HG03095 (cell line): ENCODE data around the gene VSNL1.

ENCODE experiments used
- ATAC-seq: cut with Tn5 transposase; IDR thresholded peaks from one replicate; pipeline ENCODE4 v1.9.1; 2021; ENCODE audit warnings: moderate library complexity; ENCODE audit not compliant: unreplicated experiment

Gene VSNL1

DNA sequence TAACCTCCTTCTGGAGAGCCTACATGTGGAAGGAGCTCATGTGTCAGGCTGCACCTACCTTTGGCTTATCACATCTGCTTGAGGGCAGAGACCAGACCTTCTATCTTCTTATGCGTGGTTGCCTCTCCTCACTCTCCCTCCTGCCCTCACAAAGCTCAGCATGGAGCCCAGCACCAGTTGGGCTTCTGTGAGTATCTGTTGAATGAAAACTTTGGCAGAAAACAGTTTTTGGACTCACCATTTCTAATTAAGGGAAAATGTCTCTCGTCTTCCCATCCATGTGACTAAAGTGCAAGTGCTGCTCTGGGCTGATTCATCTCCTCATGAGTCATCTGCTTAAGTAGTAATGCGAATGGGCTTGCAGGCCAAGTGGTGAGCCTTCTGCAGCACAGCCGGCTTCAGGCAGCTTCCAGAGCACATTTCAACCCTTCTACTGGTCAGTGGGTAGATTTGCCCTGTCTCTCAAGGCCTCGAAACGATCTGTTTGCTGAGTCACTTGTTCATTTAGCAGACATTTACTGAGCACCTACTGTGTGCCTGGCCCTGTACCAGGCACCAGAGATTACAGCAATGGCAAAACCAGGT, 102.6 kb downstream of the VSNL1 start:
- ATAC-seq, result no peak

DNA sequence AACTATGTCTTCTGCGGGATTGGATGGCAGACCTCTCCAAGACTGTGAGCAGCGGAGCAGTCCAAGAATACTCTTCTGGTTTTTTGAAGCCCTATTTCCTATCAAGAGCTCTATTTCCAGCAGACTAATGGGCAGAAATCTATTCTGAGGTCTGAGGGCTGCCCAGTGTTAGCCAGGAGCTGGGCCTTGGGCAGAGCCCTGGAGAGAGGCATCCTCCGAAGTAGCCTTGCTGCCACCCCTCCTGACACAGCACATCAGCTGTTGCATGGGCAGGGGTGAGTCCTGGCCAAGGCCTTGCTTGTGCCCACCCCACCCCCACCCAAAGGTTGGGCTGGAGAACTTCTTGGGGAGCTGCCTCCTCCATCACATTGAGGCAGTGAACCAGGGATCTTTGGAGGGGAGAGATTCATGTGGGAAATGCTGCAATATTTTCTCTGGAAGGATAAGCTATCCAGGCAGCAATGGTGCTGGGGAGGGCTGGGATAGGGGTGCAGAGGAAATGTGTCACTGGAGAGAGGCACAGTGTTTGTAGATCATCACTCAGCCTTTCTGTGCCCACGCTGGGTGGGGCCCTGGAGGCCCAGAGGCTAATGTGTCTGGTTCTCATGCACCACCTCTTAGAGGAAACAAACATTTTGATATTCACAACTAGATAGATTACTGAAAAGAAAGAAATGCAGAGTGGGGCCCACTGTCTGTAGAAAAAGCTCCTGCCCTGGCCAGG, 104.7 kb downstream of the VSNL1 start:
- ATAC-seq, result no peak

DNA sequence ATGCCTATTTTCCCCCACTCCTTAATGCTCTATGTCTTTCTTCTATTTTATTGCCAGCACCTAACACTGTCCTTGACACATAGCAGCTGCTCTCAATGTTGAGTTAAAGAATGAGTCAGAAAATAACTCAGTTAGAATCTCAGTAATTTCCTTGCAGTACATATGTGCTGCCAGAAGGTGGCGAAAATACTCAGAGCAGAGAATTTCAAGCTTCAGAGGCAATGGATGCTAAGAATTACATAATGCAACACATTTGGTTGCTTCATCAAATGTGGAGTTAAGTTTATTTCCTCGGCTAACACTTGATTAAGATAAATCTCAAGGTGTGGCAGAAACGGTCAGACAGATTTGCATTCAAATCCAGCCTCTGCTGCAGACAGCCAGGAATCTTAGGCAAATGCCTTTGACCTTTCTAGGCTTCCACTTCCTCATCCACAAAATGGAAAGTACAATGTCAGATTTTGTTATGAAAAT, 105.6 kb downstream of the VSNL1 start:
- ATAC-seq, result peak; percentile 80

DNA sequence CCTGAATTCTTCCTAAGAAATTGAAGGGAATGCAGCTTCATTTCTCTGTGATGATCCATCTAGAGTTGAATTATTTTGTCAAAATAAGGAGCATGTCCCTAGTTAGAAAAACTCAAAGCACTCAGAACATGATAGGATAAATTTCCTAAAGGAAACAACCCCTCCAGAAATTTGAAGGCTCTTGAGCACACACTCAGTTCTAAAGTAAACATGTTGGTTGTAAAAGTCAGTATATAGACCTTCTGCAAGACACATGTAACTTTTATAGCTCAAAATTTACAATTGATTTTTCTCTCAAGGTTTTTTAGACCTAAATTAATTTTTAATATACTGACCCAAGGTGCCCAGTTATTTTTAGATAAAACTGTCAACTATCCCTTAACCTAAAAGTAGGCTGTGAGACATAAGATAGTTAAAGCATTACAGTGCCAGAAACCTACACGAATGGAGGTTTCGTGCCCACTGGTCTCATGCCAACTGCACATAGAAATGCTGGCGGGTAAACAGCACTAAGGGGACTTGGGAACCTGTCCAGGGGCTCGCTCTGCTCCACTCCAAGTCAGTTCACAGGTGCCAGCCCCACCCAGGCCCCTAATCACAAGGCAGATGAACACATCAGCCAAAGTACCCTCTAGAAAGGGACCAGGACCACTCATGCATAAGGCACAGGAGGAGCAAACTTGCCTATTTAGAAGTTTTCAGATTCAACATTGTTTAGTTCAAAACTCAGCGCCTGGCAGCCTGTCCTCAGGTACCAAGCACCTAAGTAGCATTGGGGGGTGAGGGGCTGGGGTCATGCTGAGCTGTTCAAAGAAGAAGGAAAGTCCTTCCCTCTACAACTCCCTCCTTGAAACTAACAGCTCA, 106.6 kb downstream of the VSNL1 start:
- no peak for ATAC-seq

DNA sequence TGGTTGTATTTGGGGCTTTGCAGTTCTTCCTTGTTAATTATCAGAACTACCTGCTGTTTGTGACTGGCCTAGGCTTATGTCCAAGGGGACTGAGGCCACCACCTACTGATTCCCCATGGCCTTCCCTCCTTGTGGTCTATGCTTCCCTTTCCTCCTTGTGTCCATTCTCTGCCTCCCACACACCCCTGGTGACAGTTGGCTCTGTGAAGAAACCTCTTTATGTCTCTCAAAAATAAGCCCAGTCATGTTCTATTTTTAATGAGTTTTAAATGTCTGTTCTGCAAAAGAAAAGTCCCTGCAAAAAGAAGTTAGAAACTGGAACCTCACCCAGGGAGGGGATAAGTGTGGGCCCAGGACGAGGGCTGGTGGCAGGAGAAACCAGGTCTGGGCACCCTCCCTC, 108.1 kb downstream of the VSNL1 start:
- ATAC-seq, result no peak

DNA sequence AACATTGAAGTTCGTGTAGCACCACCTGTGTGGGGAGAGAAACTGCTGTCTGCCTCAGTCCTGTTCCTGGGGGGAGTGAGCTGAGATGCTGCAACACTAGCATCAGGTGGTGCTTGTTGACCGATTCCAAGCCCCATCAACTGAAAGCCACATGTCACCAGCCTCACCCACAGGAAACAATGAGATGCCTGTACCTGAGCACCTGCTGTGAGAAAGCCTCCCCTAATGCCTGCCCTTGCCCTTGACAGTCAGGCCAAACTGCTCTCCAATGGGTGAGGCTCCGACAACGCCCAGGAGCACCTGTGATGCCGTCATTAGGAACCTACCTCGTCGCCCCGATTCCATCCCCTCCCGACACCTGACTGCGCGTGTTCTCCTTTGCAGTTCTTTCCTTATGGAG, 108.5 kb downstream of the VSNL1 start:
- no peak for ATAC-seq

DNA sequence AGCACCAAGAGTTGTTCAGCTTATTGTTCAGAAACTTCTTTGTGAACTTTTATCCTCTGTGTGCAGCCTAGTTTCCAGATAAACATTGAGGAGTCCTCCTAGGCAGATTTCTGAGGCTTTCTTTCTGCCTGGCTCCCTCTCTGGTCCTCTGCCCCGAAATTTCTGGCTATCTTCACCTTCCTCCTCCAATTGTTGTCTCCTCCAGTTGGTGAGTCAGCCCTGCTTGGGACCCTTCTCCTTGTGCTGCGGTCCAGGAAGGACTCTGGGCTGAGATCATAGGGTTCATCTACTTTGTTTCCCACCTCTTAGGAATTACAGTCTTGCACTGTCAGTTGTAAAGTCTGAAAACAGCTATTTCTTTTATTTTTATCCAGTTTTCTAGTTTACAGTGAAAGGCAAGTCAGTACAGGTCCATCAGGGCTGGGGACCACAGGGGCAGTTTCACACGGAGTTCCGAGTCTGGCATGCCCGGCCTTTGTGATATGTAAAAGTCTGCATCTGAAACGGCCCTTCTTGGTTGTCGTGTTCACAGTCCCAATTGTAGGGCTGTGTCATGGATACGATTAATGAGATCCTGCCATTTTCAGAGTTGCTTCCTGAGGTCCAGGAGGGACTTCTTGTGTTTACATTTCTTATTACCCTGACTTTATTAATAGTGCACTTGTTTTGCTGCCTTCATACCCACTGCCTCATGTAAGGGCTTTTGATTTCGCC, 112.3 kb downstream of the VSNL1 start:
- no peak for ATAC-seq

DNA sequence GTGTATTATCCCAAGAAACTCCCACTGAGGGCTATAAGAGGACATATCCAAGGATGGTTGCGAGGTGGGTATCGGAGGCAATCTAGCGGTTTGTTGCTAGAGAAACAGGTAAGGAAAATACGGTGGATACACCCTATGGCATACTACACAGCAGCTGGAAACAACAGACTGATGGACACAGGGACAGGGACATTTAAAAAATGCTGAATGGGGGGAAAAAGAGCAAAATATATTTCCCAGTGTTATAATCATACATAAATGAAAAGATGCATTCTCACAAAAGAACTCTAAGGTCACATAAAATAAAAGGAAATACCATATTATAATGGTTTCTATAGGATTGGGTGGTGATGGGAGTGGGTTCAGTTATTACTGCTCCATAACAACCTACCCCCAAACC, 117.3 kb downstream of the VSNL1 start:
- ATAC-seq, result no peak

DNA sequence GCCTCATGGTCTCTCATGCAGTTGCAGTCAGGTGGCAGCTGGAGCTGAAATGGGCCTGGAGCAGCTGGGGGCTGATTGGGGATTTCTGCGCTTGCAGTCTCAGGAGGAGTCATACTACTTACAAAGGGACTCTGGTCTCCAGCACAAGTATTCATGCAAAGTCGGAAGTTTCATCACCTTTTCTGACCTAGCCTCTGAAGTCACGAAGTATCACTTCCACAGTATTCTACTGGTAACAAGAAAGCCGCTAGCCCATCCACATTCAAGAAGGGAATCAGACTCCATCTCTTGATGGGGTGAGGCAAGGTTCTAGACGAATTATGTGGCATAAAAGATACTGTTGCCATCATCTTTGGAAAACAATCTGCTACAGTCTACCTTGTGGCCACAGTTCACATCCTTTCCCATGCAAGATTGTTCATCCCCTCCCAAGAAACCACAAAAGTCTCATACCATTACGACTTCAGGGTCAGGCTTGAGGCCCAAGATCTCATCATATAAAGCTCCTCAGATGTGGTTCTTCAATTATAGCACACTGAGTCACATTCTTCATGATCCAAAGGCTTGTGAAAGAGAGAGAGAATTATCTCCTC, 117.9 kb downstream of the VSNL1 start:
- ATAC-seq, result peak; percentile 77

DNA sequence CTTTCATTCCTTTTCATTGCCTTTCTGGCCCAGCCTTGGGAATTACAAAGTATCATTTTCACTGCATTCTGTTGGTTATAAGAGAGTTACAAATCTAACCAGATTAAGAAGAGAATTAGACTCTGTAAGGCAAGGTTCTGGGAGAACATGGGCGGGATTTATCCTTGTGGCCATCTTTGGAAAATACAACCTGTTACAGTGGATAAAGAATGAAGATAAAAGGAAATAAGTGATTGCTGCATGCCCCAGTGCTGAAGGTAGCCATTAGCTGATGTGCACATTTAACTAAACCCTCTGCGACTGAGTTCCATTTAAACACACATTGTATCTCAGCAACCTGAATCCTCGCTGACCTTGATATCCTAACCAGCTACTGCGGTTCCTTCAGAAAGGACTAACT, 119.7 kb downstream of the VSNL1 start:
- no peak for ATAC-seq

DNA sequence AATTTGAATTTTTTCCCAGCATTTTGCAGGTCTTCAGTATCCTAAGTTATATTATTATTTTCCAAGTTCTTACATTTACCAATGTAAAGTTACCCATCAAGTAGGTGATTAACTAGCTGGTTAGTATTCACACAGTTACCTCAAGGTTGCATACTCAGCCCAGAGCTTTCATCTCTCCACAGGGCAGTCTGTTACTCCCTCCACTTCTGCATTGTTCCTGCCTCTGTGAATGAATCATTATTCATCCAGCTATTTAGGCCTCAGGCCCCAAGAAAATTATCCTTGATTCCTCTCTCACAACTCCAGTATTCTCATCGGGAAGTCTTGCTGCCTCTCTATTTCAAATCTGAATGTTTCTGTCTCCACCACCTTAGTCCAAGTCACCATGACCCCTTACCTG, 121.0 kb downstream of the VSNL1 start:
- ATAC-seq, result no peak

DNA sequence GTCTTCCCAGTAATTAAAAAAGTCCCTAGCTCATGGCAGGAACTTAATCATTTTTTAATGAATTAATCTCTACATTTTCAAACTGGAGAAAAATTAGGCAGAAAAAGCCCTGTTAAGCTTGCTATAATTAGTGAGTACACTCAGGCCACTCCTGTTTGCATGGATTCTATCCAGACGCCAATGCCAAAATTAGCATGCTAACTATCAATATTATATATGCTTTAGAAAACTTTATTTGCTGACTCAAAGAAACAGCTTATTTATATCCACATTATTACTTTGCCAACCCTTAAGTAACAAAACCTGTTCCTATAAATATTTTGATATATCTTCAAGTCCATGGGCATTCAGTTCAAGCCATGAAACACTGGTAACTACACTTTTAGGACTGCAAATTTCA, 122.2 kb downstream of the VSNL1 start:
- no peak for ATAC-seq

DNA sequence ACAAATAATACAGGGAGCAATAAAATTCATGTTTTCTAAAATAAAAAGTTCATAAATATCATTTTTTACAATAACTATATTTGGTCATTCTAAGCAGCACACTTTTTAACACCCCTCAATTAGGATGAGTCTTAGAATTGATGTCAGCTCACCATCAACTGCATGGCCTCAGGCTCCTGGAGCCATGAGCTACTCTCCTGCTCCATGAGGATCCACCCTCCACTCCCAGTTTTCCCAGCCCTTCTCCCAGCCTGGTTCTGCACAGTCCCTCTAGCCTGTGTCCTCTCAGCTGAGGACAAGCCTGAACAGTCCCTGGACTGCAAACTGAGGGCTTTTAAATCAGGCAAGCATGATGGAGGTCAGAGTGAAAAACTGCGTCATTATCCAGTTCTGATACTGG, 124.0 kb downstream of the VSNL1 start:
- ATAC-seq, result no peak

DNA sequence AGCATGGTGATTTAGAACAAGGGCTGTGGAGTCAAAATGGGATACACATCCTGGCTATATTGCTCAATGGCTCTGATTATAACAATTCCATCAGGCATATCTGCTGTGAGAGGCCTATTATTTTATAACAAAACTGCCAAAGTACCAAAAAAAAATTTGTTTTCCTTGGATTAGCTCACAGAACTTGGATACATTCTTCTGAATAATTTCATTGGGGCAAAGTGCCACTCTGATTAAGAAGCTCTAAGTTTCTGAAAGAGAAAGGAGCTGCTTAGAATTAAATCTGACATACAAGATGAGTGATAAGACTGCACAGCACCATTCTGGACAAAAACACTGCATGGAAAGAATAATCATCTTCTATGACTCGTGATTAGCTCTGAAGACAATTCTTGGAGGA, 127.4 kb downstream of the VSNL1 start:
- no peak for ATAC-seq

DNA sequence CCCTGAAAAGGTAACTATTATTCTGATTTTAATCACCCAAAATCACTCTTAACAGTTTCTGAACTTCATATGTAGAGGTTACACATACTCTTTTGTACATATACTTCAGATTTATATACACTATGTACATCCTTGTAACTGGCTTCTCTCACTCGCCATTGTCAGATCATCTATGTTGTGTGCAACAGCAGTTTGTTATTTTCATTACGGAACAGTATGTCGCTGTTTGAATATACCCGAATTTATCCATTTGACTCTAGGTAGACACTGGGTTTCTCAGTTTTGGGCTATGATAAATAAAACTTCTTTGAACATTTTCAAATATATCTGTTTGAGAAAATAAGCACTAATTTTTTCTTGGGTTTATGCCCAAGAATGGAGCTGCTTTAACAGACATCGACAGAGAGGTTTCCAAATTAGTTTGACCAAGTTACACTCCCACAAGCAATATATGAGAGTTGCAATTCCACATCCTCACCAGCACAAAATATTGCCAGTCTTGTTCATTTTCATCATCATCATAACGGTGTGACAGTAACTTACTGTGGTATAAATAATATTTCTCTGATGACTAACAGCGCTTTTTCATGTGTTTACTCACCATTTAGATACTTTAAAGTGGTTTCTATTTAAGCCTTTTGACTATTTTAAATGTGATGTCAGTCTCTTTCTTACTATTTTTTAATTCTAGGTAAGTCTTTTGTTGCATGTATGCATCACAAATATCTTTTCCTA, 132.3 kb downstream of the VSNL1 start:
- no peak for ATAC-seq

DNA sequence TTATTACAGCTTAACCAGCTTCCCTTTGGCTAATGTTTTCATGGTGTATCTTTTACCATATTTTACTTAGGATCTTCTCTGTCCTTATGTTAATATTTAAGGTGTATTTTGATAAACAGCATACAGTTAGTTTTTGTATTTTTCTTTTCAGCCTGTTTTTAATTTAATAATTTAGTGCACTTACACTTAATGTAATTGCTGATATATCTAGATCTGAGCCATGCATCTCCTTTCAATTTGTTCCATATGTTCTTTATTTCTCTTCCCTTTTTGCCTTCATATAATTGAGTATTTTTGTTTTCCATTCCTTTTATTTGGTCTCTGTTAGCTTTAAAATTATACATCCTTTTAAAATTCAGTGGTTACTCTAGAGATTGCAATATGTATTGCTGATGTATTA, 134.3 kb downstream of the VSNL1 start:
- ATAC-seq, result no peak

DNA sequence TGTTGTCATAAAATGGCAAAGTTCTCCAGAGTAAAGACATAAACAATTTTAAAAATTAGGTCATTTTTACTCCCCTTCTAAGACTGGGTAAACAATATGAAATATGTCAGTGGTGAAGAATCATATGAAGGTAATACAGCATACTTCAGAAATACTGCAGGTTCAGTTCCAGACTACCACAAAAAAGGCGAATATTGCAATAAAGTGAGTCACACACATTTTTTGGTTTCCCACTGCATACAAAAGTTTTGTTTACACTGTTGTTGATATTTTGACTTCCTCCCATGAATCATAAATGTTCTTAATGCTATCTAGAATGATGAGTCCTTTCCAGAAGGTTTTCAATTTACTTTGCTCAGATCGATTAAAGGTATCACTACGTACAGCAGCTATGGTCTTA, 139.6 kb downstream of the VSNL1 start:
- ATAC-seq, result no peak

DNA sequence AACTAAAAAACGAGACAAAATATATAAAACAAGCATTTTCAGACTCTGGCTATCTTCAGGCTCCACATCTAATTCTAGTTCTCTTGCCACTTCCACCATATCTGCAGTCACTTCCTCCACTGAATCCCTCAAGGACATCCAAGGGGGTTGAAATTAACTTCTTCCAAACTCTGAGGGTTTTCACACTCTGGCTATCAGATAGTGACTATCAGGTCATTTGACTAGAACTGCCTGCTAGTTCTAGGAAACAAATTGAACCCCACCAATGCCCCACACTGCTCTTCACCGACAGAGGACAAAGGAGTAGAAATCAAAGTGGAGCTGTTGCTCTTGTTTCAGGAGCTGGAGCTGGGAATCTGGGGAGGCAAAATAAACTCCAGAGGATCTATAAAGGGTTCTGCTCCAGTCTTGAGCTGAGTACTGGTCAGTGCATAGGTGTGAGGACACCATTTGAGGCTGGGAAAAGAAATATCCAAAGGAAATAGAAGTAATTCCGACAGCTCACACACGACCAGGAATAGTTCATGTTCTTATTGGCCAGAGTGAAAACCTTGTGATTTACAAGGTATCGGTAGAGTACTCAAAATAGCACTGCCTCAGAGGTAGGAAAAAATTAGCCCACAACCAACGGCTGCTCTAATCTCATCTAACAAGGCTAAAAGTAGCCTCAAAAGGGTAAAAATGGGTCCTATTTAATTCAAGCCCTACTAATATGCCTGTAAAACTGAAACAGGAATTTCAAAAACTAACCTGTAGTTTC, 141.8 kb downstream of the VSNL1 start:
- ATAC-seq, result no peak

DNA sequence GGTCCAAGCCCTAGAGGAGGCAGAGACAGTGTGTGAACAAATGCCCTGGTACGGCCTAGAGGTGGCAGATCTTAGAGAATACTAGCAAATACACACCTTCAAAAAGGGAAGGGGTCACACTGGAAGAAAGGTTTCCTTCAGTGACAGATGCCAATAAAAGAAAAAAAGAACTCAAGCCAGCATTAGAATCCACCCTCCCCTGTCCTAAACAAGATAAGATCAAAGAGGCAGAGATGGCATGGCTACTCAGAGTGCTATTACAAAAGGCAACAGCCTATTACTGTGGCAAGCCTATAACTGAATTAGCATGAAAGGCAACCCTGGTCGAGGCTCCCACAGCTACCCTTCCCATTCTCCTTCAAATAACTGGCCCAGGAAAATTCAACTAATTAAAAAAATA, 143.5 kb downstream of the VSNL1 start:
- ATAC-seq, result no peak

DNA sequence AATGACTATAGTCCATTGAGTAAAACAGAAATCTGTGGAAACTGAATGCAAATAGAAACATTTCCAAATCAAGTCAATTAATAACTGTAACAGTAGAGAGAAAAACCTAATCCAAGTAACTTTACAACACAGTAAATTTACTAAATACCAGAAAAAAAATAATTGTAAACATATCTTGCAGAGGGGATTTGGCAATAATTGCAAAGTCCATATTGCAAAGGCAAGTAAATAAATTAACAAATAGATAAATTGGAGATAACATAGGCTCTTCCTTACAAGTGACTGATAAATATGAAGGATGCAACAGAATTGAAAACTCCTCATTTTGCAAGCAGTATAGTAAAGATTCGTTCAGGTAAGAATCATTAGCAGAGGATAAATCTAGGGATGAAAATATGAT, 148.1 kb downstream of the VSNL1 start:
- ATAC-seq, result no peak
